Glutamatergic neuron (in vitro differentiated cells): ENCODE data around the gene UNK. TPM values are rescaled to one million over a fixed set of nuclear protein-coding genes. Genes with fewer than 3 reads are reported as not detected.
A peak's percentile ranks its signal among the peaks of the same experiment; 100 is the strongest.

Source experiments
- DNase-seq: peaks from one replicate; pipeline ENCODE4 v3.0.0; 2022
- H3K27ac Mint-ChIP-seq: one replicate; pipeline ENCODE4 v1.8.0; 2020; ENCODE audit warnings: mild to moderate bottlenecking, mixed read lengths, inconsistent platforms; ENCODE audit not compliant: unreplicated experiment
- H3K27me3 Mint-ChIP-seq: one replicate; pipeline ENCODE4 v1.8.0; 2020; ENCODE audit warnings: mild to moderate bottlenecking, moderate library complexity, mixed read lengths, inconsistent platforms; ENCODE audit not compliant: unreplicated experiment
- H3K36me3 Mint-ChIP-seq: one replicate; pipeline ENCODE4 v1.8.0; 2020; ENCODE audit warnings: mild to moderate bottlenecking, mixed read lengths, inconsistent platforms; ENCODE audit not compliant: unreplicated experiment
- H3K4me1 Mint-ChIP-seq: one replicate; pipeline ENCODE4 v1.8.0; 2020; ENCODE audit warnings: mild to moderate bottlenecking, low read depth, mixed read lengths, inconsistent platforms; ENCODE audit not compliant: unreplicated experiment
- H3K4me3 Mint-ChIP-seq: one replicate; pipeline ENCODE4 v1.8.0; 2020; ENCODE audit warnings: mild to moderate bottlenecking, mixed read lengths, inconsistent platforms; ENCODE audit not compliant: unreplicated experiment
- H3K9me3 Mint-ChIP-seq: one replicate; pipeline ENCODE4 v1.8.0; 2020; ENCODE audit warnings: mild to moderate bottlenecking, moderate library complexity, mixed read lengths, inconsistent platforms; ENCODE audit not compliant: unreplicated experiment
- total RNA-seq: library from RNA; stranded (reverse); fragmentation: NEBNext Ultra II Directional; extraction: Animal tissue kit (Norgen Biotek cat#: 25700); gene quantifications from one replicate; pipeline ENCODE4 v1.2.1, GENCODE V29; 2021; ENCODE audit not compliant: unreplicated experiment
- TF ChIP-seq, protein P1 (sequence below): fragments of 200-600 bp; sonication (generic); IDR thresholded peaks from one replicate; pipeline ENCODE4 v1.5.0; 2021; ENCODE audit not compliant: partially characterized antibody, unreplicated experiment

Gene UNK
- total RNA-seq, 1 donor from 2014 or later, result 65.5 TPM

DNA sequence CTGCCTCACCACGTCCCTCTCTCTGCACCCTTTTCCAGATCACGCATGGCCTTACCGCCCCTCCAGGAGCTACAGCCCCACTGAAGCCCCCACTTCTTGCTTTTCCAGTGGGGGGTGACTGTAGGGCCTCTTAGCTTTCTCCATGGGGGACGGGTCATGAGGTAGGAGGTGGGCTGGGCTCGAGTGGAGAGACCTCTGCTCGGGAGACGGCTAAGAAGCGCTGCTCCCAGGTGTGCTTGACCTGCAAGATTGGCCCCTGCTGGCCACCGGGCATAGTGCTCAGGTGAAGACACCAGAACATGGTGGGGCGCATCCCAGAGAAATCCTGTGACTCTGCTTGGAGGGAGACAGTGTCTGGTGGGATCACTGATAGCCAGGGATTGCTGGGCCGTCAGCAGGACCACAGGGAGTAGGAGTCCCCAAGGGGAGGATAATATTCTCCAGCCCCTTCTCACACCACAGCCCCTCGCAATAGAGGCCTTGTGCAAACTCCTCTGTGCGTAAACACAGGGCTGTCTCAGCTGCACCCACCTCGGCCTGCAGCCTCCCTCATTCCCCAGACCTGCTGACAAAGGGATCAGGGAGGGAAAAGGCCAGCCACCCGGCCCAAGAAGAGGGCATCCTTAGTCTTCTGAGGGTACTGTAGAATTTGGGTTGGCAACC is 10.7 kb upstream of the UNK start:
- peaks cover 2% of the 10 kb centered on the region for H3K27me3 Mint-ChIP-seq
- H3K4me3 Mint-ChIP-seq, result no peak overlapping the region
- TF ChIP-seq, protein P1, sequence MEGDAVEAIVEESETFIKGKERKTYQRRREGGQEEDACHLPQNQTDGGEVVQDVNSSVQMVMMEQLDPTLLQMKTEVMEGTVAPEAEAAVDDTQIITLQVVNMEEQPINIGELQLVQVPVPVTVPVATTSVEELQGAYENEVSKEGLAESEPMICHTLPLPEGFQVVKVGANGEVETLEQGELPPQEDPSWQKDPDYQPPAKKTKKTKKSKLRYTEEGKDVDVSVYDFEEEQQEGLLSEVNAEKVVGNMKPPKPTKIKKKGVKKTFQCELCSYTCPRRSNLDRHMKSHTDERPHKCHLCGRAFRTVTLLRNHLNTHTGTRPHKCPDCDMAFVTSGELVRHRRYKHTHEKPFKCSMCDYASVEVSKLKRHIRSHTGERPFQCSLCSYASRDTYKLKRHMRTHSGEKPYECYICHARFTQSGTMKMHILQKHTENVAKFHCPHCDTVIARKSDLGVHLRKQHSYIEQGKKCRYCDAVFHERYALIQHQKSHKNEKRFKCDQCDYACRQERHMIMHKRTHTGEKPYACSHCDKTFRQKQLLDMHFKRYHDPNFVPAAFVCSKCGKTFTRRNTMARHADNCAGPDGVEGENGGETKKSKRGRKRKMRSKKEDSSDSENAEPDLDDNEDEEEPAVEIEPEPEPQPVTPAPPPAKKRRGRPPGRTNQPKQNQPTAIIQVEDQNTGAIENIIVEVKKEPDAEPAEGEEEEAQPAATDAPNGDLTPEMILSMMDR, result peak; percentile 24
- DNase-seq, result no peak
- H3K4me1 Mint-ChIP-seq, result peaks cover 23% of the 10 kb centered on the region
- H3K9me3 Mint-ChIP-seq, result peaks cover 8% of the 10 kb centered on the region
- no peak overlapping the region for H3K27ac Mint-ChIP-seq
- H3K36me3 Mint-ChIP-seq, result peaks cover 8% of the 10 kb centered on the region

DNA sequence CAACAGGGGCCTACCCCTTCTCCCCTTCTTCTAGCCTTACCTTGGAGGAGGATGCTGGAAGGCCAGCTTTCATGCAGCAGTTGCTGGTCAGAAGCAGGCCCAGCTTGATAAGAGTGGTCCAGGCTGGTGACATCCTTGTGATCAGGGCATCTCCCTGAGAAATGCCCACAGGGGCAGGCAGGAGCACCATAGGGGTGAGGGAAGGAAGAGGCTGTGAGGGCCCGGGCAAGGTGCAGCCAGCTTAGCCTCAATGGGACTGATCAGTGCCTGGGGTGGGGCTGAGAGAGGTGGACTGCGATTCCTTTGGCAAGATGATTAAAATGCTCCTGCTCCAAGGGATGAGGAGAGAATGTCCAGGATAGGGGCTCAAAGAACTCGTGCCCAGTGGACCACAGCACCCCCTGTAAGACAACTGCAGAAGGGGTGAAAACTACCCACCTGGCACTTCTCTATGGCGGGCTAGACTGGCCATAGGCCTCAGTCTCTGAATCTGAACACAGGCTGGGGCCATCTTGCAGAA is 10.1 kb upstream of the UNK start:
- DNase-seq, result no peak
- H3K27ac Mint-ChIP-seq, result no peak overlapping the region
- H3K9me3 Mint-ChIP-seq, result peaks cover 9% of the 10 kb centered on the region
- peaks cover 9% of the 10 kb centered on the region for H3K36me3 Mint-ChIP-seq
- H3K4me1 Mint-ChIP-seq, result peaks cover 23% of the 10 kb centered on the region
- H3K4me3 Mint-ChIP-seq, result no peak overlapping the region
- peaks cover 3% of the 10 kb centered on the region for H3K27me3 Mint-ChIP-seq
- TF ChIP-seq, protein P1, result no peak

DNA sequence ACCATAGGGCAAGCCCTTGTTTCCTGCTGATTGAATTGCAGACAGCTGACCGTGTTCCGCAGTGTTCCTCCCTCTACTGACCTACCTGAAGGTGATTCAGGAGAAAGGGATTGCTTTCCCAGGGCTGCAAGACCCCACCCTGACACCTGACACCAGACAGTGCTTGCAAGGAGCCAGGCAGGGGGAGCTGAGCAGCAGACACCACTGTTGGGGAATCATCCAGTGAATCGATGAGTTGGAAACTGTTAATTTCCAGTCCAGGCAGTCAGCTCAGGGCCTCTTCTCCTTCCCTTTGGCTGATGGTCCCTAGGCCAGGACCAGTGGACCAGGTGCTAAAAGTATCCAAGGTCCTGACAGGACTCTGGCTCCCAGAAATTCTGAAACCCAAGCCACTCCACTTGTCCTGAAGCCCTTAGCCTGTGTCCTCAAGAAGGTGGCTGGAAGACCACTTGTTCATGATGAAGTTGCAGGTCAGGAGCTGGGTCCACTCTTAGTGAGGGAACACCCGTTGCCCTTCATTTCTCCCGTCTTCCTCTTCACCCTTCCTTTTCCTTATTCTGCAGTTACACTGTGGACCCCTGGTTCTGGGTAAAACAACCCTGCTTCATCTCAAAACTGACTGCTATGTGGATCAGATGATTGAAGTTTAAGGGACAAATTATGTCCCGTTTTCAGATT is 9.5 kb upstream of the UNK start:
- TF ChIP-seq, protein P1, result no peak
- DNase-seq, result no peak
- Mint-ChIP-seq H3K4me3 (no peak overlapping the region), H3K36me3 (peaks cover 12% of the 10 kb centered on the region), H3K4me1 (peaks cover 29% of the 10 kb centered on the region), H3K27me3 (peaks cover 7% of the 10 kb centered on the region), H3K27ac (peak overlapping the region; percentile 49), H3K9me3 (peaks cover 13% of the 10 kb centered on the region)

DNA sequence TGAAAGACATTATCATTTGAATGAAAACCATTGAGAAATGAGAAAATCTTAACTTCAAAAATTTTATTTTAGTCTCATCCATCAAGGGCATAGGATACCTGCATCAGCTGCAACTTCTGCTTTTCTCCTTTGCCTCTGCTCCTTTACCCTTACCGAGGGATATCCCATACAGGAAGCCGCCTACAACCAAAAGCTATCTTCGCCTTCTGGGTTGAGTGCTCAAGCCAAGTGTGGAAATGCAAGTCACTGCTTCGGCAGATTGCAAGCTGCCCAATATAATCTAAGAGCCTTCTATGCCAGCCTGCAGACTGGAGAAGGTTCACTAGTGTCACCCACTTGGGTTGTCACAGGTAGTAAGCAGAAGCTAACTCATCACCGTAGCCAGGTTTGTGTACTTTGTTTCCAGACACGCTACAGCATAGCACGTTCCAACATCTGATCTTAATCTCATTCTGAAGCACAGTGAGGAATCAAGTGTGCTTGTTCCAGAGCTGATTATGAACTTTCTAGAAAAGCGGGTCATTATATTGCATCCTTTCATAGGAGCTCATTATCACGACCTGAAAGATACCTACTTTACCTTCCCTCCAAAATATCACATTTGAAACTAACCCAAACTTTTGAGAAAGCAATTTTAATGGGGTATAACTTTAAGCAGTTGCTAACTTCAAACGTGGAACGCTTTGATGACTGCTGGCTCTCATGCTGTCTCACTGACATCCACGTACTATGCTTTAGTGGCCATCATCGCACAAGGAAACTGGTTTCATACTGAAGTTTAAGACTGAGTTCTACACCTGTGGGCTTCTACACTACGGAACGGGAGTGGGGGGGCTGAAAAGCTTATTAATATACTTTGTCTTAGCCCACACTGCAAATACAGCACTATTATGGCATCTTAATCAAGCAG is 8.0 kb upstream of the UNK start:
- Mint-ChIP-seq H3K9me3 (peaks cover 14% of the 10 kb centered on the region), H3K36me3 (peaks cover 12% of the 10 kb centered on the region), H3K4me1 (peaks cover 29% of the 10 kb centered on the region), H3K27ac (peak overlapping the region; percentile 55), H3K27me3 (peaks cover 7% of the 10 kb centered on the region), H3K4me3 (peak overlapping the region; percentile 98)
- TF ChIP-seq, protein P1, result no peak
- DNase-seq, result no peak
